Measurements from ENCODE around the gene SPARC.

SPARC gene

DNA sequence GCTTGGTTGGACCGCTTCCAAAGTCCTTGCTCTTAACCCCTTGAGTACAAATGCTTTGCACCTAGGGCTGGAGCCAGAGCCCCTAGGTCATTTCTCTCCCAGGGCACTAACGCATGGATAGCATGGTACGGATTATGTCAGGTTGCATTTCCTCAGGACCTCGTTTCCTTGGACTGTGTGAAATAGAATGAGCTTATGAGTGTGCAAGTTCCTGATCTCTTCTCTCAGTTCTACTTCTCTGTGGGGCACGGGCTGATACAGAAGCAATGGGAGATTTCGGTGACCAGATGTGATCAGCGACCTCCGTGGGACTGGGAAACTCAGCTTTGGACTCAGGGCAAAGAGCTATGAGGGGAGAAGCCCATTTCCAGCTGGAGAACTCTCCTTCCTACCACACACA is 14.2 kb downstream of the SPARC start:
- TF ChIP-seq JUND (IDR thresholded peaks at IDR 0.05; ENCODE audit: low read depth): no peak
- no peak for DNase-seq (ENCODE audit: low read depth in 1 of 2, low spot score in 1 of 2)
- in situ Hi-C loops (cut with HindIII; ENCODE audit: low pct_unique_long_range_greater_than_20kb, low sequenced_read_pairs): no loop called here

- no peak for DNase-seq (ENCODE audit: low read depth in 1 of 2, low spot score in 1 of 2)
- in situ Hi-C loops (cut with HindIII; ENCODE audit: low pct_unique_long_range_greater_than_20kb, low sequenced_read_pairs): no loop called here
- no peak for TF ChIP-seq JUND (IDR thresholded peaks at IDR 0.05; ENCODE audit: low read depth)
These were observed 14.8 kb downstream of the SPARC start for GRCh38 chr5:151671950-151672349.

DNA sequence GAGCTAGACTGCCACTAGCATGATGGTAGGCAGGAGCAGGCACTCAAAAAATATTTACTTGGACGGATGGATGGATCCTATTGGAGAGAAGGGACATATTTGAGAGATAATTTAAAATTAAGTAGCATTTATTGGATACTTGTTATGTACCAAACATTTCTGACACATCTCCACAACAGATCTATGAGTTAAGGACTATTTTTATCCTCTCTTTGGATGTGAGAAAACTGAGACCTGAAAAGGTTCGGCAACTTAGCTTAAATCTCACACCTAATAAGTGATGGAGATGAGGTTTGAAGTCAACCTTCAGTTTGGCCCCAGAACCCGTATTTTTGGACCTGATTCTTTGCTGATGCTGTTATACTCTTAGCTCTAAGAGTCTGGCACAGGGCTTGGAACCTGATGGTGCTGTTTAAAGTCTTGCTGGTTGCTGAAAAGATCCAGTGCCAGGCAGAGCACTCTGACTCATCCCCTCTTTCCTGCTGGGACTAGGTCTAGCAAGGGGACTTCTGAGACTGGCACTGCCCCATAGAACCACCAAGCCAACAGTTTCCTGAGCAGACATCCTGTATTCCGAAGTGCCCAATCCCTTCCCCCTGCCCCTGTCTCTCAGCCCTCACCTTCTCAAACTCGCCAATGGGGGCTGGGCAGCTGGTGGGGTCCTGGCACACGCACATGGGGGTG is 15.6 kb downstream of the SPARC start:
- in situ Hi-C loops (cut with HindIII; ENCODE audit: low pct_unique_long_range_greater_than_20kb, low sequenced_read_pairs): no loop called here
- no peak for DNase-seq (ENCODE audit: low read depth in 1 of 2, low spot score in 1 of 2)
- TF ChIP-seq JUND (IDR thresholded peaks at IDR 0.05; ENCODE audit: low read depth): no peak

- no peak for DNase-seq (ENCODE audit: low read depth in 1 of 2, low spot score in 1 of 2)
- no peak for TF ChIP-seq JUND (IDR thresholded peaks at IDR 0.05; ENCODE audit: low read depth)
- in situ Hi-C loops (cut with HindIII; ENCODE audit: low pct_unique_long_range_greater_than_20kb, low sequenced_read_pairs): no loop called here
These were observed 16.5 kb downstream of the SPARC start for GRCh38 chr5:151670083-151670686.

- no peak for TF ChIP-seq JUND (IDR thresholded peaks at IDR 0.05; ENCODE audit: low read depth)
- no peak for DNase-seq (ENCODE audit: low read depth in 1 of 2, low spot score in 1 of 2)
- in situ Hi-C loops (cut with HindIII; ENCODE audit: low pct_unique_long_range_greater_than_20kb, low sequenced_read_pairs): no loop called here
These were observed 19.6 kb downstream of the SPARC start for GRCh38 chr5:151667083-151667482.

DNA sequence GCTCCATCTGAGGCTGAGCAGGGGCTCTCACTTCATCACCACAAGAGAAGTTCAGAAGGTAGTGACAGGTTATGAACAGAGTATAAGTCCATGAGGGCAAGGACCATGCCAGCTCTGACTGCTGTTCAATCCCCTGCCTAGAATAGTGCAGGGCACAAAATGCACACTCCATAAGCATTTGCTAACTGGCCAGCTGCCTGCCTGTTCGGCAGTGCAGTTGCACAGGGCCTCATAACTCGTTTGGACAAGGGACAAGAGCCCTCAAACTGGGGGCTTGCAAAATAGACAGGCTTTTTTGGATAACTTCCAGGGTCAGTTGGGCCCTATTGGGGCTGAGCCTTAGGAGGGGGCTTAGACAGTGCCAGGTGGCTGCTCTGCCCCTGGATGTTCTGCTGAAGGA is 21.1 kb downstream of the SPARC start:
- in situ Hi-C loops (cut with HindIII; ENCODE audit: low pct_unique_long_range_greater_than_20kb, low sequenced_read_pairs): no loop called here
- no peak for DNase-seq (ENCODE audit: low read depth in 1 of 2, low spot score in 1 of 2)
- no peak for TF ChIP-seq JUND (IDR thresholded peaks at IDR 0.05; ENCODE audit: low read depth)

DNA sequence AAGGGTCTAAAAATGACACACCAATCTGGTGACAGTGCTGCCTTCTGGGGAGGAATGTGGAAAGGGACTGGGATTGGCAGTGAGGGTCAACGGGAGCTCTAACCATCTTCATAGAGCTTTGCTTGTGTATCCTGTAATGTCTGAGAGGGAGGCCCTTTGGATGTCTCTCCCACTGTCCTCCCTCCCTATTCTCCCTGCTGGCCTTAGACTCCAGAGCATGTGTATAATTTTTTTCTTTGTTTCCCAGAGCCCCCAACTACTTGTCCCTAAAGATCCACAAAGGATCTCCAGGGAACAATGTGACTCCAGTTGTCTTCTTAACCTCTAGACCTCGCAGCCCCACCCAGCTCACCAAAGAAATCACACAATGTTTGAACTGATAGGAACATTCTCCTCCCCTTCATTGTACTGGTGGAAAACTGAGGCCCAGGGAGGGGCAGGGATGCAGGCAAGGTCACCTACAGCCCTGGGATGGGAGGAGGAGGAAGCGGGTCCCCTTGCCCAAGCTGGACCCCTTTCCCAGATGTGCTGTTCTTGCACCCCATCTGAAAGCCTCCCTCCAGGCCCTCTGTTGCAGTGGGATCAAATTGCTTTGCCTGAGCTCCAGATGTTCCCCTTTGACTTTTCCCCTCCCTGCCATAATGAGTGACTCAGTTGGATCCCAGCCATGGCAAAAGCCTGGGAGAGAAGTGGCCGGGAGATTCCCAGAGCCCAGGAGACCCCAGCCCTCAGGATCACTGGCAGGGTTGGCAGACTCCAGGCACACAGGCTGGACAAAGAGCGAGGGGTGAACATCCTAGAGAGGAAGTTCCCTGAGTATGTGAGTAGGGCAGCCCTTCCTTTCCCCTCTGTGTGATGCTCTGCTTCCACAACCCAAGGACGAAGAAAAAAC is 21.8 kb downstream of the SPARC start:
- in situ Hi-C loops (cut with HindIII; ENCODE audit: low pct_unique_long_range_greater_than_20kb, low sequenced_read_pairs): no loop called here

DNA sequence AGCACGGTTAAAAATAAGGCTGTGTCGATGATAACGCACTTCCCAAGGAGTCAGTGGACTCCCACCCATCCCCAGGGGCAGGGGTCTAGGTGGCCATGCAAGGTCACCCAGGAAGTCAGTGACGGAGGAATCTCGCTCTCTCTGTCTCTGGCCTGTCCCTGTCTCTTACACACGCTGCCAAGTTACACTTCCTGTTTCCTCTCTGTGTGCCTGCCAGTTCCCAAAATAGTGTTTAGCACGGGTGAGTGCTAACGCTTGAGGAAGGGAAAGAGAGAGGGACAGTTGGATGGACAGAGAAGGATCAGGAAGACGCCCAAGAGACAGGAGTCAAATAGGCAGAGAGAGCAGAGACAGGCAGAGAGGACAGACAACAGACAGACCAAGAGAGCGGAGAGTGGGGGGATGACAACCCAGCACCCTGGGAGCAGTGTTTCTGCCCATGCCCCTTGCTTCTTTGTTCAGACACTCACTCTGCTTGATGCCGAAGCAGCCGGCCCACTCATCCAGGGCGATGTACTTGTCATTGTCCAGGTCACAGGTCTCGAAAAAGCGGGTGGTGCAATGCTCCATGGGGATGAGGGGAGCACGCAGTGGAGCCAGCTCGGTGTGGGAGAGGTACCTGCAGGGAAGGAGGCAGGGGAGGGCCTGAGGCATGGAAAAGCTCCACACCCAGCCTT is 23.0 kb downstream of the SPARC start:
- in situ Hi-C loops (cut with HindIII; ENCODE audit: low pct_unique_long_range_greater_than_20kb, low sequenced_read_pairs): no loop called here
- TF ChIP-seq JUND (IDR thresholded peaks at IDR 0.05; ENCODE audit: low read depth): no peak
- DNase-seq (ENCODE audit: low read depth in 1 of 2, low spot score in 1 of 2): peak in 1 of 2 experiments; percentile 39

More for the DNA sequence above, 21.8 kb downstream of the SPARC start:
- TF ChIP-seq JUND (IDR thresholded peaks at IDR 0.05; ENCODE audit: low read depth): no peak
- DNase-seq (ENCODE audit: low read depth in 1 of 2, low spot score in 1 of 2): no peak

DNA sequence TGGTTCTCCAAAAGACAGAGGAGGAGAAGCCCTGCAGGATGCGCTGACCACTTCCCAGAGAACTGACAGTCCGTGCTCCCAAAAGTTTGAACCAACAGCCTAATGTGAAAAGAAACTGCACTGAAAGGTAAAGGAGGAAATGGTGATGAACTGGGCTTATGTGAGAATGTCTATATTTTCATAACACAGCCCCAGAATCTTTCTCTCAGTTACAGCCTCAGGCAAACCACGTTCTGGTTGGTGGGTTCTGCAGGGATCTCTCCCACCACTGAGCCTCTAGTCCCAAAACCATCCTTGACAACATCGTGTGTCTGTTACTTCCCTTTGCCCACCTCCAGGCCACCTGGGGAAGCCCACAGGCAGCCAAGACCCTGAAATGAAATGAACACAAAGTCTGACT is 23.9 kb downstream of the SPARC start:
- no peak for DNase-seq (ENCODE audit: low read depth in 1 of 2, low spot score in 1 of 2)
- in situ Hi-C loops (cut with HindIII; ENCODE audit: low pct_unique_long_range_greater_than_20kb, low sequenced_read_pairs): no loop called here
- no peak for TF ChIP-seq JUND (IDR thresholded peaks at IDR 0.05; ENCODE audit: low read depth)

GRCh38 chr5:151661968-151662732 is 24.6 kb downstream of the SPARC start:
- TF ChIP-seq JUND (IDR thresholded peaks at IDR 0.05; ENCODE audit: low read depth): no peak
- DNase-seq (ENCODE audit: low read depth in 1 of 2, low spot score in 1 of 2): no peak
- in situ Hi-C loops (cut with HindIII; ENCODE audit: low pct_unique_long_range_greater_than_20kb, low sequenced_read_pairs): no loop called here

GRCh38 chr5:151660616-151661495 is 25.9 kb downstream of the SPARC start:
- TF ChIP-seq JUND (IDR thresholded peaks at IDR 0.05; ENCODE audit: low read depth): no peak
- no peak for DNase-seq (ENCODE audit: low read depth in 1 of 2, low spot score in 1 of 2)
- in situ Hi-C loops (cut with HindIII; ENCODE audit: low pct_unique_long_range_greater_than_20kb, low sequenced_read_pairs): no loop called here

All from T47D (cell line).